Activated CD8-positive, alpha-beta memory T cell treated with anti-CD3 and anti-CD28 coated beads, Interleukin-2, amount 50 U/mL, for 4 hours (primary cell): ENCODE measurements around the gene OSCP1.

Source experiments
- DNase-seq: peaks from one replicate; pipeline ENCODE4 v3.0.0-alpha.2; 2020

Gene OSCP1

GRCh38 chr1:36400825-36401601, 49.2 kb downstream of the OSCP1 start:
- DNase-seq: peak; percentile 23

GRCh38 chr1:36400514-36400824, 49.8 kb downstream of the OSCP1 start:
- DNase-seq: no peak

GRCh38 chr1:36398370-36398977, 51.8 kb downstream of the OSCP1 start:
- DNase-seq: no peak

GRCh38 chr1:36397378-36398230, 52.6 kb downstream of the OSCP1 start, which contains the start of gene LSM10:
TSS of gene LSM10 (minus strand) at chr1:36397908. CDS start at chr1:36394129, 3,779 bp downstream.
- DNase-seq: peak; percentile 93

GRCh38 chr1:36397083-36397377, 53.2 kb downstream of the OSCP1 start:
- no peak for DNase-seq

- no peak for DNase-seq
Observed at GRCh38 chr1:36396359-36396758, 53.9 kb downstream of the OSCP1 start.

GRCh38 chr1:36393686-36394085, 56.6 kb downstream of the OSCP1 start:
- no peak for DNase-seq

- DNase-seq: no peak
Observed at GRCh38 chr1:36392836-36393235, 57.4 kb downstream of the OSCP1 start.

GRCh38 chr1:36391271-36391670, 59.0 kb downstream of the OSCP1 start:
- DNase-seq: no peak

- DNase-seq: no peak
Observed at GRCh38 chr1:36390411-36390810, 59.8 kb downstream of the OSCP1 start.

GRCh38 chr1:36389999-36390398, 60.3 kb downstream of the OSCP1 start:
- DNase-seq: no peak

- no peak for DNase-seq
Observed at GRCh38 chr1:36389261-36389660, 61.0 kb downstream of the OSCP1 start.

GRCh38 chr1:36387141-36387949, 62.9 kb downstream of the OSCP1 start:
- DNase-seq: no peak

GRCh38 chr1:36386265-36387140, 63.7 kb downstream of the OSCP1 start:
- DNase-seq: peak; percentile 89

- peak; percentile 97 for DNase-seq
Observed at GRCh38 chr1:36385410-36386264, 64.6 kb downstream of the OSCP1 start, which contains the start of gene STK40. TSS of gene STK40 (minus strand) at chr1:36385924. CDS start at chr1:36361332, 24,592 bp downstream.

GRCh38 chr1:36384542-36385409, 65.5 kb downstream of the OSCP1 start:
- DNase-seq: peak; percentile 30

- no peak for DNase-seq
Observed at GRCh38 chr1:36383240-36383639, 67.0 kb downstream of the OSCP1 start.

- DNase-seq: no peak
Observed at GRCh38 chr1:36382669-36383068, 67.6 kb downstream of the OSCP1 start.

- no peak for DNase-seq
Observed at GRCh38 chr1:36382231-36382630, 68.0 kb downstream of the OSCP1 start.

- no peak for DNase-seq
Observed at GRCh38 chr1:36381405-36381804, 68.8 kb downstream of the OSCP1 start.
